ENCODE results near the gene FER.

The FER gene

DNA sequence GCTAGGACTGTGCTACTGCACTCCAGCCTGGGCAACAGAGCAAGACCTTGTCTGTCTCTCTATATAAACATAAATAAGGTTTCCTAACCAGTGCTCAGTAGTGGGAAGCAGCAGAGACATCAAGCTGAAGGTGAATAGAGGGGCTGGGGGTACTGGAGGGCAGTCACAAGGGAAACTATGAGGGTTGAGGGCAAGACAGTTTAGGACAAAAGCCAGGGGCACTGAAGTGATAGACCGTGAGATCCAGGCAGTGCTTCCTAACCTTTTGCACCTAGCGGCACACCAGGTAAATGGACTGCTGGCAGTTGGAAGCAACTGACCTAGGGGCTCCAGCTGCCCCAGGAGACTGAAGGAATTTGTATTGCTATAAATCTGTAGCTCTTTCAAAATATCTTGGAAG is 483.6 kb downstream of the FER start:
- Histone ChIP-seq H3K36me3 (replicated peaks) (no peaks in the 10 kb centered on the region), H3K27me3 (replicated peaks) (no peaks in the 10 kb centered on the region), H3K4me3 (ENCODE audit: low read depth, low read length) (no peak overlapping the region), H3K27ac (no peak overlapping the region)
- no peak for DNase-seq
- TF ChIP-seq CTCF (IDR thresholded peaks at IDR 0.05; ENCODE audit: low read depth, low read length, missing control alignments) = no peak
- in situ Hi-C loops (cut with HindIII; ENCODE audit: low pct_ligation_motif_present, low sequenced_read_pairs) = no loop called here

- H3K27me3 ChIP-seq (replicated peaks) = no peaks in the 10 kb centered on the region
- DNase-seq = no peak
- no peak overlapping the region for H3K27ac ChIP-seq
- TF ChIP-seq CTCF (IDR thresholded peaks at IDR 0.05; ENCODE audit: low read depth, low read length, missing control alignments) = no peak
- in situ Hi-C loops (cut with HindIII; ENCODE audit: low pct_ligation_motif_present, low sequenced_read_pairs) = no loop called here
- H3K4me3 ChIP-seq (ENCODE audit: low read depth, low read length) = no peak overlapping the region
- H3K36me3 ChIP-seq (replicated peaks) = no peaks in the 10 kb centered on the region
These were observed 486.7 kb downstream of the FER start for GRCh38 chr5:109234381-109234780.

- no peak for TF ChIP-seq CTCF (IDR thresholded peaks at IDR 0.05; ENCODE audit: low read depth, low read length, missing control alignments)
These were observed 491.8 kb downstream of the FER start for GRCh38 chr5:109239456-109239855.

GRCh38 chr5:109242518-109242917 is 494.8 kb downstream of the FER start:
- in situ Hi-C loops (cut with HindIII; ENCODE audit: low pct_ligation_motif_present, low sequenced_read_pairs) = no loop called here
- no peak for DNase-seq
- TF ChIP-seq CTCF (IDR thresholded peaks at IDR 0.05; ENCODE audit: low read depth, low read length, missing control alignments) = no peak
- no peaks in the 10 kb centered on the region for H3K27me3 ChIP-seq (replicated peaks)
- H3K4me3 ChIP-seq (ENCODE audit: low read depth, low read length) = no peak overlapping the region
- H3K36me3 ChIP-seq (replicated peaks) = no peaks in the 10 kb centered on the region
- no peak overlapping the region for H3K27ac ChIP-seq

More at GRCh38 chr5:109239456-109239855, 491.8 kb downstream of the FER start:
- in situ Hi-C loops (cut with HindIII; ENCODE audit: low pct_ligation_motif_present, low sequenced_read_pairs) = no loop called here
- no peak for DNase-seq
- H3K4me3 ChIP-seq (ENCODE audit: low read depth, low read length) = no peak overlapping the region
- H3K27ac ChIP-seq = no peak overlapping the region
- H3K27me3 ChIP-seq (replicated peaks) = no peaks in the 10 kb centered on the region
- H3K36me3 ChIP-seq (replicated peaks) = no peaks in the 10 kb centered on the region

GRCh38 chr5:109246395-109246794 is 498.7 kb downstream of the FER start:
- H3K4me3 ChIP-seq (ENCODE audit: low read depth, low read length) = no peak overlapping the region
- no peak overlapping the region for H3K27ac ChIP-seq
- in situ Hi-C loops (cut with HindIII; ENCODE audit: low pct_ligation_motif_present, low sequenced_read_pairs) = no loop called here
- no peak for DNase-seq
- no peaks in the 10 kb centered on the region for H3K36me3 ChIP-seq (replicated peaks)
- no peak for TF ChIP-seq CTCF (IDR thresholded peaks at IDR 0.05; ENCODE audit: low read depth, low read length, missing control alignments)
- H3K27me3 ChIP-seq (replicated peaks) = no peaks in the 10 kb centered on the region

Data from brain microvascular endothelial cell (primary cell).